Measurements from ENCODE around the gene SYMPK.
"Not testable (repeated sequence)": the region's sequence is repeated elsewhere in the genome, so short reads cannot be mapped to it uniquely, and the experiment has no call there.

SYMPK gene

GRCh38 chr19:45862564-45863334, at the start of gene SYMPK:
TSS of gene SYMPK (minus strand) at chr19:45863147. CDS start at chr19:45854495, 8,652 bp downstream.
- DNase-seq, result peak; percentile 99

- no peak for DNase-seq
Measured at GRCh38 chr19:45911291-45911690, 48.3 kb upstream of the SYMPK start.

- DNase-seq, result no peak
Measured at GRCh38 chr19:45908956-45909355, 46.0 kb upstream of the SYMPK start.

GRCh38 chr19:45906221-45906620, 43.3 kb upstream of the SYMPK start:
- no peak for DNase-seq

GRCh38 chr19:45905011-45905410, 42.1 kb upstream of the SYMPK start:
- DNase-seq, result no peak

- peak; percentile 96 for DNase-seq
Measured at GRCh38 chr19:45902651-45903625, 40.0 kb upstream of the SYMPK start.

- DNase-seq, result no peak
Measured at GRCh38 chr19:45901912-45902650, 39.1 kb upstream of the SYMPK start, which contains the start of gene MYPOP. TSS of gene MYPOP (minus strand) at chr19:45902613. CDS start at chr19:45901773, 840 bp downstream.

GRCh38 chr19:45901432-45901911, 38.5 kb upstream of the SYMPK start:
- peak; percentile 5 for DNase-seq

- DNase-seq, result no peak
Measured at GRCh38 chr19:45900738-45901431, 37.9 kb upstream of the SYMPK start.

- no peak for DNase-seq
Measured at GRCh38 chr19:45899919-45900589, 37.1 kb upstream of the SYMPK start.

- DNase-seq, result no peak
Measured at GRCh38 chr19:45899253-45899652, 36.3 kb upstream of the SYMPK start.

- no peak for DNase-seq
Measured at GRCh38 chr19:45897261-45897812, 34.4 kb upstream of the SYMPK start.

GRCh38 chr19:45895983-45896599, 33.1 kb upstream of the SYMPK start:
- not testable (repeated sequence) for DNase-seq

- DNase-seq, result no peak
Measured at GRCh38 chr19:45895519-45895972, 32.6 kb upstream of the SYMPK start.

GRCh38 chr19:45890877-45891276, 27.9 kb upstream of the SYMPK start:
- DNase-seq, result no peak

GRCh38 chr19:45889210-45889885, 26.4 kb upstream of the SYMPK start:
- no peak for DNase-seq

GRCh38 chr19:45887200-45887710, 24.3 kb upstream of the SYMPK start:
- DNase-seq, result no peak

GRCh38 chr19:45886427-45887199, 23.7 kb upstream of the SYMPK start:
- peak; percentile 89 for DNase-seq
